CD4-positive, alpha-beta T cell treated with Interleukin-6 for 4 hours (primary cell): Measurements from ENCODE around the gene CLCN6.

Experiments used
- DNase-seq: peaks from one replicate; pipeline ENCODE4 v3.0.0-alpha.2; 2020; ENCODE audit warnings: mixed read lengths

The CLCN6 gene

DNA sequence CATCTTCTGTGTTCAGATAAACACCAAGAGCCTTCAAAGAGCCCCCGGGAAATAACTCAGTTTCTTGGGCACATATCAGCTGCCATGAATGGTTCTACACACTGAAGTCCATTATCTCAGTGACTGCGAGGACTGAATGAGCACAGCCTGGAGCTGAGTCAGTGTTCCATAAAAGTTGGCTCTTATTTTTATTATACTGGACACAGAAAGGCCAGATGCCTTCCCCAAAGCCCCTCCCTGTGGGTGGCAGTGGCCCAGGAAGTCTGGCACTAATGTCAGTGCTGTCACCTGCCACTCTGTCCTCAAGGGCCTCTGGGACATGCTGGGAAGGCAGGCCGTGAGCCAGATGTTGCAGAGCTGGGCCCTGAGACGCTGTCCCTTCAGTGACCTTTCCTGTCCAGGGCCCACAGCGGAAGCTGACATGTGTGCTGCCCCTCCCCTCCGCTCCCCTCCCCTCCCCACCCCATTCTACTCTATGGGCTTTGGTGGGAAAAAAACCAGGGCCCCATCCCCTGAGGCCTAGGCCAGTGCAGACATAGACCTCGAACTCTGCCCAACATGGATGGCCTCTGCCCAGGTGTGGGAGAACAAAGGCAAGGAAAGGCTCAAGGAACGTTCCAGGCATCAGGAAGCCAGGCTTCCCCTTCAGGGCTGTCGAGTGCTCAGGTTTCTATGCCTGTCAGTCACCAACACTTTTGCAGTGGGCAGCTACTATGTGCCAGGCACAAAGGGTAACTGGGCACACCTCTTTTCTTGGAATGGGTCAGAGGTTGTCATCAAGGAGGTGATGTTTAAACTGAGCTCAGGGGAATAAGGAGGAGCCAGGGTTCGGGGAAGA, 75.1 kb downstream of the CLCN6 start:
- no peak for DNase-seq

DNA sequence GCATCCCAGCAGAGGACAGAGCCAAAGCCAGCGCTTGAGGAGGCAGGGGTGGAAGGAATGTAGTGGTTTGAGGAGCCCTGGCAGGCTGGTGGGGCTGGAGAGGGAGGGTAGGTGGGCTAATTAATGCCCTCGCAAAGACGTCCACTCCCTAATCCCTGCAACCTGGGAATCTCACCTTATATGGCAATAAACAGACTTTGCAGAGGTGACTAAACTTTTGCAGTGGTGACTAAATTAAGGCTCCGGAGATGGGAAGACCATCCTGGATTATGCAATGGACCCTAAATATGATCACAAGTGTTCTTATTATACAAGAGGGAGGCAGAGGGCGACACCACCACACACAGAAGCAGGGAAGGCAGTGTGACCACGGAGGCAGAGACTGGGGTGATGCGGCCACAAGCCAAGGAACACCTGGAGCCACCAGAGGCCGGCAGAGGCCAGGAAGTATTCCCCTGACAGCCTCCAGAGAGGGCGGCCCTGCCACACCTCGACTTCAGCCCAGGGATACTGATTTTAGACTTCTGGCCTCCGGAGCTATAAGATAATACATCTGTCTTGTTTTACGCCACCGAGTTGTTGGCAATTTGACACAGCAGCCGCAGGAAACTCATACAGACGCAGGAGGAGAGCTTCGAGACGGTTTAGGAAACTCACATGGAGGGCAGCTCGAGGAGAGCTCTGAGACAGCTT, 75.9 kb downstream of the CLCN6 start:
- DNase-seq = no peak

GRCh38 chr1:11882814-11883538, 77.0 kb downstream of the CLCN6 start:
- DNase-seq = no peak

DNA sequence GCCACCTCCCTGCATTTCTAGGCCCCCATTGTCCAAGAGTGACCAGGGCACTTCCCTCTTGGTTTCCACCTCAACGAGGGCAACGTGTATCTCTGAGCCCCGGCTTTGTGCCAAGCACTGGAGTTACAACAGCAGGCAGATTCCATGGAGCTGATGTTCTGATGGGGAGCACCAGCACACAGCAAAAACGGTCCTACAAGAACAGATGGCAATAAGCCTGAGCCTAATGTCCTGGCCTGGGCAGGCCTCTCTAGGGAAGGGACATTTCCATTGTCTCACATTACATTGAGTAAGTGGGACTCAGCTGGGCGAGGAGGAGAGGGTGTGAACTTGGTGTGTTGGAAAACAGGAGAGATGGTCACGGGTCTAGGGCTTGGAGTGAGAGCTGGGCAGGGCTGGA, 79.9 kb downstream of the CLCN6 start:
- no peak for DNase-seq

DNA sequence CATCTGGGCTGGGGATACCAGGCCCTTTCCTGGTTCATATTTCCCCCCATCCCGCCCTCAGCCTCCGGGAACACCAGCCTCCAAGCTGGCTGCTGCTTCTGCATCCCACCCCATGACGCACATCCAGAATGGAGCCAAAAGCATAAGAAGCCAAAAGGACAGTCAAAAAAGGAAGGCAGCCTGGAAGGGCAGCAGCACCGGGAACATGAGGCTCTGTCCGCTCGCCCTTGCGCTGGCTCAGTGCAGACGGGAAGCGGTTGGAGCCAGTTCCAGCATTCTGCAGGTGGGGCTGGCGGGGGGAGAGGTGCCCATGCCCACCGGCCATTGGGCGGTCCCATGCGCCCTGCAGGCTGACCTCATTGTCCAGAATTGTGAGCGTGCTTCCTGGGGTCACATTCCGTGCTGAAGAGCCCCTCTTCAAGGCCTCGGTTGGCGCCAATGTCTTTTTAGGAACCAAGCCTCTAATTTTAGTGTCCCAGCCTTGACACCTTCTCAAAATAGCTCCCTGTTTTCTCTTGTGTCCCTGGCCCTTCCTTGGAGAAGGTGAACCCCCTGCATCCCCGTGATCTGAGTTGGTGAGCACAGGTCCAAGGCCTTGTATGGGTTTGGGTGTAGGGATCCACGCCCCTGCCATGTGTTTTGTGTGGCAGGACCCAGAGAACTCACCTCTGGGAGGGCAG, 81.1 kb downstream of the CLCN6 start:
- no peak for DNase-seq

GRCh38 chr1:11887666-11888007, 81.6 kb downstream of the CLCN6 start:
- no peak for DNase-seq

GRCh38 chr1:11888206-11888876, 82.3 kb downstream of the CLCN6 start:
- DNase-seq = no peak

GRCh38 chr1:11888877-11889208, 82.9 kb downstream of the CLCN6 start:
- DNase-seq = no peak

DNA sequence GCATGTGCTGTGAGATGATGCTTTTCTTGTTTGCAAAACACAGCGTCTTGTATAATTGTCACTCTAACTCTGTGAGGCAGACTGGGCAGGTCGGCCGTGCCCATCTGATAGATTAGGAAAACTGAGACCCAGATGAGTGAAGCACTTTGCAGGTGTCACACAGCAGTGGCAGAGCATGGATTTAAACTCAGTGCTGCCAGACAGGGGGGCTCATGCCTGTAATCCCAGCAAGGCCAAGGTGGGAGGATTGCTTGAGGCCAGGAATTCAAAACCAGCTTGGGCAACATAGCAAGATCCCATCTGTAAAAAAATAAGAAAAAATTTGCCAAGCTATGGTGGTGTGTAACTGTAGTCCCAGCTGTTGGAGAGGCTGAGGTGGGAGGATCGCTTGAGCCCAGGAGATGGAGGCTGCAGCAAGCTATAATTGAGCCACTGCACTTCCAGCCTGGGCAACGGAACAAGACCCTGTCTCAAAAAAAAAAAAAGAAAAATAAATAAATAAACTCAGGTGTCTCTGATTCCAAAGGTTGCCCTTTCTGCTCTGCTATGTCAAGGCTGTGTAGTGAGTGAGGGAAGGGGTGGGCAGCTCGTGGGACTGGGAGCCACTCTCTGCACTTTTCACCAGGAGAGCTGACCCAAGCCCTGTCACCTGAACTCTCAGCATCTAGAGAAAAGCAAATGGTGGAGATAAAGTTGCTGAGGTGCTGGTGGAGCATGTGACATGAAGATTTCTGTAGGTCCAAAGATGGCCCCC, 85.6 kb downstream of the CLCN6 start:
- no peak for DNase-seq
